IMR-90 (cell line): Measurements from ENCODE around the gene DENND1A. TPM values are rescaled to one million over a fixed set of nuclear protein-coding genes. Genes with fewer than 3 reads are reported as not detected.

Experiments
- ATAC-seq: fragments of 200-7000 bp; cut with Tn5 transposase; 2 replicates; pipeline ENCODE4 v1.9.1; 2020; ENCODE audit warnings: low read depth, mild to moderate bottlenecking, moderate library complexity
- BruUV-seq: library from RNA; stranded (reverse); fragments of 400-500 nt; replicated peaks from 2 replicates; lab custom pipeline; 2021; lab: Mats Ljungman, UMichigan
- CTCF ChIA-PET: fragments of 300-600 bp; formaldehyde crosslinking; extraction: SDS; loops from one replicate; lab custom pipeline; 2021; ENCODE audit warnings: antibody characterized with exemption; lab: Yijun Ruan, JAX
- POLR2A ChIA-PET: fragments of 300-600 bp; sonication (Branson Sonifier 250); formaldehyde crosslinking; loops from one replicate; lab custom pipeline; 2022; ENCODE audit warnings: antibody characterized with exemption; ENCODE audit not compliant: unreplicated experiment; lab: Charles Lee
- DNase-seq: peaks from one replicate; pipeline ENCODE4 v3.0.0; 2013
- H2AFZ ChIP-seq: replicated peaks from 2 replicates; pipeline ENCODE3; 2013; ENCODE audit warnings: low read length, mild to moderate bottlenecking; ENCODE audit not compliant: poor library complexity
- H2AK5ac ChIP-seq: 2 replicates; pipeline ENCODE4 v1.6.1; 2013; ENCODE audit warnings: low read depth, low read length, inconsistent platforms
- H2AK9ac ChIP-seq: replicated peaks from 2 replicates; pipeline ENCODE3; 2013; ENCODE audit warnings: mild to moderate bottlenecking, low read depth, low read length, moderate library complexity; ENCODE audit not compliant: poor library complexity
- H2BK120ac ChIP-seq: 2 replicates; pipeline ENCODE4 v1.6.1; 2013; ENCODE audit warnings: low read depth, low read length, inconsistent platforms
- H2BK15ac ChIP-seq: 3 replicates; pipeline ENCODE4 v1.6.1; 2013; ENCODE audit warnings: low read depth, low read length, inconsistent platforms
- H2BK20ac ChIP-seq: 2 replicates; pipeline ENCODE4 v1.6.1; 2013; ENCODE audit warnings: low read depth, mild to moderate bottlenecking, inconsistent platforms, low read length, moderate library complexity
- H2BK5ac ChIP-seq: 2 replicates; pipeline ENCODE4 v1.6.1; 2013; ENCODE audit warnings: mild to moderate bottlenecking, low read depth, low read length, inconsistent platforms; ENCODE audit not compliant: poor library complexity, severe bottlenecking
- H3K14ac ChIP-seq: replicated peaks from 2 replicates; pipeline ENCODE4 v1.6.1; 2013; ENCODE audit warnings: low read depth, low read length, inconsistent platforms
- H3K18ac ChIP-seq: 2 replicates; pipeline ENCODE4 v1.6.1; 2013; ENCODE audit warnings: low read depth, low read length, control low read depth
- H3K23ac ChIP-seq: 2 replicates; pipeline ENCODE4 v1.6.1; 2013; ENCODE audit warnings: low read depth, low read length, inconsistent platforms
- H3K27ac ChIP-seq: 2 replicates; pipeline ENCODE4 v1.5.1; 2013; ENCODE audit warnings: mild to moderate bottlenecking, control low read depth, low read length; ENCODE audit not compliant: insufficient read depth
- H3K27me3 ChIP-seq: 2 replicates; pipeline ENCODE4 v1.6.1; 2013; ENCODE audit warnings: low read length; ENCODE audit not compliant: control insufficient read depth, insufficient read depth
- H3K36me3 ChIP-seq: 2 replicates; pipeline ENCODE4 v1.6.1; 2013; ENCODE audit warnings: low read length, mixed read lengths; ENCODE audit not compliant: control insufficient read depth, insufficient read depth
- H3K4ac ChIP-seq: 2 replicates; pipeline ENCODE4 v1.6.1; 2013; ENCODE audit warnings: low read depth, low read length, inconsistent platforms
- H3K4me1 ChIP-seq: 2 replicates; pipeline ENCODE4 v1.6.1; 2013; ENCODE audit warnings: low read length, mixed read lengths; ENCODE audit not compliant: control insufficient read depth, insufficient read depth
- H3K4me2 ChIP-seq: 2 replicates; pipeline ENCODE4 v1.6.1; 2013; ENCODE audit warnings: low read depth, mild to moderate bottlenecking, control low read depth, low read length, moderate library complexity
- H3K4me3 ChIP-seq: 2 replicates; pipeline ENCODE4 v1.5.1; 2013; ENCODE audit warnings: low read depth, mild to moderate bottlenecking, control low read depth, low read length, moderate library complexity; ENCODE audit not compliant: insufficient read depth
- H3K56ac ChIP-seq: 2 replicates; pipeline ENCODE4 v1.6.1; 2013; ENCODE audit warnings: low read length, inconsistent platforms; ENCODE audit not compliant: insufficient read depth; ENCODE audit errors: extremely low read depth
- H3K79me1 ChIP-seq, 2 experiments: 2 replicates each; pipeline ENCODE4 v1.6.1; 2013; ENCODE audit warnings: low read length in 2 of 2, inconsistent platforms in 1 of 2, low read depth in 1 of 2
- H3K9ac ChIP-seq: 2 replicates; pipeline ENCODE4 v1.6.1; 2013; ENCODE audit warnings: low read depth, low read length, control low read depth
- H3K9me1 ChIP-seq: 2 replicates; pipeline ENCODE4 v1.6.1; 2013; ENCODE audit warnings: low read length, inconsistent platforms; ENCODE audit not compliant: insufficient read depth
- H3K9me3 ChIP-seq: 2 replicates; pipeline ENCODE4 v1.6.1; 2013; ENCODE audit warnings: low read length; ENCODE audit not compliant: control insufficient read depth, insufficient read depth
- H4K20me1 ChIP-seq: 2 replicates; pipeline ENCODE4 v1.6.1; 2013; ENCODE audit warnings: low read length, inconsistent platforms; ENCODE audit not compliant: insufficient read depth
- H4K5ac ChIP-seq: 2 replicates; pipeline ENCODE4 v1.6.1; 2013; ENCODE audit warnings: mild to moderate bottlenecking, low read depth, low read length, control low read depth
- H4K8ac ChIP-seq, 2 experiments: 2 replicates each; pipeline ENCODE4 v1.6.1; 2013; ENCODE audit warnings: low read depth in 2 of 2, low read length in 2 of 2, control low read depth in 1 of 2, inconsistent platforms in 1 of 2
- H4K91ac ChIP-seq: 2 replicates; pipeline ENCODE4 v1.6.1; 2013; ENCODE audit warnings: low read depth, low read length, inconsistent platforms; ENCODE audit not compliant: insufficient read depth
- CEBPB ChIP-seq: IDR thresholded peaks from 2 replicates; pipeline ENCODE4 v1.6.1; 2012; ENCODE audit warnings: low read depth, low read length, improper control_type of control experiment
- CTCF ChIP-seq: conservative IDR thresholded peaks from 2 replicates; pipeline ENCODE4 v1.5.1; 2012; ENCODE audit warnings: mild to moderate bottlenecking, low read depth, low read length, improper control_type of control experiment
- ELK1 ChIP-seq: fragments of 150-350 bp; IDR thresholded peaks from 2 replicates; pipeline ENCODE4 v1.6.1; 2016; ENCODE audit warnings: low read depth, mild to moderate bottlenecking, low read length, moderate library complexity, borderline replicate concordance
- MAFK ChIP-seq: IDR thresholded peaks from 2 replicates; pipeline ENCODE4 v1.6.1; 2012; ENCODE audit warnings: low read depth, low read length, improper control_type of control experiment
- MAZ ChIP-seq: IDR thresholded peaks from 2 replicates; pipeline ENCODE4 v1.6.1; 2012; ENCODE audit warnings: low read depth, mild to moderate bottlenecking, low read length, improper control_type of control experiment, moderate library complexity, borderline replicate concordance
- MXI1 ChIP-seq: IDR thresholded peaks from 2 replicates; pipeline ENCODE4 v1.6.1; 2012; ENCODE audit warnings: low read depth, mild to moderate bottlenecking, low read length, moderate library complexity, borderline replicate concordance
- NFE2L2 ChIP-seq: fragments of 150-350 bp; IDR thresholded peaks from 2 replicates; pipeline ENCODE4 v1.6.1; 2016; ENCODE audit warnings: low read depth, mild to moderate bottlenecking, low read length
- RAD21 ChIP-seq: IDR thresholded peaks from 2 replicates; pipeline ENCODE4 v1.6.1; 2012; ENCODE audit warnings: low read length, improper control_type of control experiment
- RCOR1 ChIP-seq: IDR thresholded peaks from 2 replicates; pipeline ENCODE4 v1.6.1; 2012; ENCODE audit warnings: mild to moderate bottlenecking, low read length, improper control_type of control experiment; ENCODE audit not compliant: insufficient replicate concordance
- RFX5 ChIP-seq: IDR thresholded peaks from 2 replicates; pipeline ENCODE4 v1.8.0; 2012; ENCODE audit warnings: low read depth, mild to moderate bottlenecking, low read length, moderate library complexity
- SMC3 ChIP-seq: fragments of 150-350 bp; IDR thresholded peaks from 2 replicates; pipeline ENCODE4 v1.6.1; 2016; ENCODE audit warnings: low read depth, mild to moderate bottlenecking, antibody characterized with exemption, low read length, moderate library complexity
- WGBS, 2 experiments: methylation state at CpG; one replicate each; pipeline versions ENCODE4 v1.1.5 to v1.1.7; 2013; ENCODE audit warnings: missing lambda C conversion rate in 2 of 2; ENCODE audit not compliant: insufficient read length in 1 of 2; ENCODE audit errors: extremely low coverage in 2 of 2; 5-methylcytosine and 5-hydroxymethylcytosine counted together
- dilution Hi-C: fragments of 300-500 bp; cut with HindIII; formaldehyde crosslinking; loops from one replicate; pipeline ENCODE4 v1.14.3; 2018; ENCODE audit warnings: low sequenced_read_pairs; ENCODE audit not compliant: unreplicated experiment
- in situ Hi-C: fragments of 300-500 bp; cut with MboI; formaldehyde crosslinking; loops from 3 replicates; pipeline ENCODE4 v1.14.3; 2019; ENCODE audit warnings: low sequenced_read_pairs, inconsistent platforms, mixed read lengths
- intact Hi-C: fragments of 100-400 bp; cut with micrococcal nuclease; formaldehyde crosslinking; loops from 2 replicates; pipeline ENCODE4 v1.10.0; 2022
- polyA plus RNA-seq, 3 experiments: library from polyadenylated mRNA; depleted of rRNA; stranded (reverse); fragments of >200 nt; gene quantifications; 2 replicates each; pipeline ENCODE4 v1.2.3, GENCODE V29; 2012; ENCODE audit warnings: low replicate concordance in 1 of 3
- total RNA-seq: library from RNA; depleted of rRNA; stranded (reverse); fragments of >200 nt; gene quantifications from 2 replicates; pipeline ENCODE4 v1.2.3, GENCODE V29; 2012

The DENND1A gene
- total and polyA plus RNA-seq, 2 of the 4 experiments (the other 2 are of a cell fraction), result 21.4 to 27.6 TPM

- BruUV-seq, result no TSS peak
- H3K27me3 ChIP-seq, result peaks cover 18% of the 10 kb centered on the region
- H3K14ac ChIP-seq, result no peak overlapping the region
- H3K56ac ChIP-seq, result no peak overlapping the region
- no peaks in the 10 kb centered on the region for H3K9me1 ChIP-seq
- ATAC-seq, result no peak
- no peak overlapping the region for H2BK120ac ChIP-seq
- in situ Hi-C loops (no loop called here), intact Hi-C loops (no loop called here), dilution Hi-C loops (no loop called here)
- no peaks in the 10 kb centered on the region for H3K9me3 ChIP-seq
- no peak overlapping the region for H4K91ac ChIP-seq
- no peak overlapping the region for H4K5ac ChIP-seq
- peaks cover 2% of the 10 kb centered on the region; the same call in 1 of the 2 replicates for H3K4me1 ChIP-seq
- H4K20me1 ChIP-seq, result no peaks in the 10 kb centered on the region
- no peak overlapping the region for H3K4ac ChIP-seq
- H3K4me2 ChIP-seq, result no peak overlapping the region
- H3K36me3 ChIP-seq, result no peaks in the 10 kb centered on the region
- 59% methylated on average over 4 of the region's 8 CpGs; no CpG with 5 or more reads in 1 of the 2 experiments for WGBS, 2 experiments
- no peak overlapping the region for H2AK9ac ChIP-seq
- no peaks in the 10 kb centered on the region for H3K79me1 ChIP-seq
- CTCF ChIA-PET, result interaction anchor here (0.7 kb wide), 1 partner anchor 100 kb away, joined by 3 read pairs; no protein-coding TSS in a partner anchor
- no peak overlapping the region for H2AFZ ChIP-seq
- no peak overlapping the region for H3K27ac ChIP-seq
- no peak overlapping the region for H3K18ac ChIP-seq
- H3K4me3 ChIP-seq, result no peak overlapping the region
- no peak for DNase-seq
- no peak overlapping the region for H2AK5ac ChIP-seq
- H3K9ac ChIP-seq, result no peak overlapping the region
- TF ChIP-seq MAFK, result no peak
- no peak for TF ChIP-seq RCOR1
- no peak for TF ChIP-seq CTCF
- no peak for TF ChIP-seq SMC3
- TF ChIP-seq ELK1, result no peak
- TF ChIP-seq MXI1, result no peak
- no peak for TF ChIP-seq RFX5
- no peak for TF ChIP-seq RAD21
- TF ChIP-seq CEBPB, result no peak
- TF ChIP-seq MAZ, result no peak
- TF ChIP-seq NFE2L2, result no peak
- H2BK20ac ChIP-seq, result no peak overlapping the region
- H2BK15ac ChIP-seq, result no peak overlapping the region
- no peak overlapping the region for H4K8ac ChIP-seq
- no peak overlapping the region for H3K23ac ChIP-seq
- no peak overlapping the region for H2BK5ac ChIP-seq
- POLR2A ChIA-PET, result no interaction called here
Observed at GRCh38 chr9:123940721-123941523, 11.0 kb upstream of the DENND1A start.
